Neuron (in vitro differentiated cells): Measurements from ENCODE around the gene SAG.
"Not testable (repeated sequence)": the region's sequence is repeated elsewhere in the genome, so short reads cannot be mapped to it uniquely, and the experiment has no call there.

ENCODE experiments used
- H2AFZ ChIP-seq: one replicate; pipeline ENCODE4 v1.6.1; 2013; ENCODE audit warnings: low read depth, mild to moderate bottlenecking, inconsistent platforms, low read length, moderate library complexity
- H3K27me3 ChIP-seq: one replicate; pipeline ENCODE4 v1.6.1; 2013; ENCODE audit warnings: low read length; ENCODE audit not compliant: insufficient read depth
- H3K36me3 ChIP-seq: one replicate; pipeline ENCODE4 v1.6.1; 2013; ENCODE audit warnings: low read length; ENCODE audit not compliant: insufficient read depth
- H3K4me1 ChIP-seq: one replicate; pipeline ENCODE4 v1.6.1; 2013; ENCODE audit warnings: low read length; ENCODE audit not compliant: insufficient read depth
- H3K4me3 ChIP-seq: 2 replicates; pipeline ENCODE4 v1.5.1; 2013; ENCODE audit warnings: mild to moderate bottlenecking, low read length, moderate library complexity
- H3K9me3 ChIP-seq: one replicate; pipeline ENCODE4 v1.6.1; 2013; ENCODE audit warnings: low read length

The SAG gene

GRCh38 chr2:233325256-233325655 is 17.6 kb downstream of the SAG start:
- Histone ChIP-seq H3K9me3 (no peaks in the 10 kb centered on the region), H3K4me3 (no peak overlapping the region), H3K36me3 (no peaks in the 10 kb centered on the region), H3K27me3 (peaks cover 50% of the 10 kb centered on the region), H2AFZ (no peak overlapping the region), H3K4me1 (peaks cover 10% of the 10 kb centered on the region)

- H2AFZ ChIP-seq: no peak overlapping the region
- H3K4me3 ChIP-seq: no peak overlapping the region
- H3K9me3 ChIP-seq: no peaks in the 10 kb centered on the region
- peaks cover 10% of the 10 kb centered on the region for H3K4me1 ChIP-seq
- peaks cover 45% of the 10 kb centered on the region for H3K27me3 ChIP-seq
- no peaks in the 10 kb centered on the region for H3K36me3 ChIP-seq
Observed at GRCh38 chr2:233325814-233326213, 18.2 kb downstream of the SAG start.

- Histone ChIP-seq H2AFZ (no peak overlapping the region), H3K4me3 (no peak overlapping the region), H3K27me3 (peaks cover 42% of the 10 kb centered on the region), H3K36me3 (no peaks in the 10 kb centered on the region), H3K9me3 (no peaks in the 10 kb centered on the region), H3K4me1 (peaks cover 10% of the 10 kb centered on the region)
Observed at GRCh38 chr2:233326500-233326899, 18.9 kb downstream of the SAG start.

- H3K4me1 ChIP-seq: peaks cover 10% of the 10 kb centered on the region
- no peaks in the 10 kb centered on the region for H3K36me3 ChIP-seq
- H2AFZ ChIP-seq: no peak overlapping the region
- no peak overlapping the region for H3K4me3 ChIP-seq
- no peaks in the 10 kb centered on the region for H3K9me3 ChIP-seq
- H3K27me3 ChIP-seq: peaks cover 52% of the 10 kb centered on the region
Observed at GRCh38 chr2:233328922-233329321, 21.3 kb downstream of the SAG start.

- H3K27me3 ChIP-seq: peaks cover 54% of the 10 kb centered on the region
Observed at GRCh38 chr2:233329489-233330135, 22.0 kb downstream of the SAG start.

GRCh38 chr2:233331536-233331935 is 23.9 kb downstream of the SAG start:
- no peak overlapping the region for H2AFZ ChIP-seq
- H3K4me3 ChIP-seq: no peak overlapping the region
- peaks cover 55% of the 10 kb centered on the region for H3K27me3 ChIP-seq
- H3K36me3 ChIP-seq: no peaks in the 10 kb centered on the region
- peaks cover 10% of the 10 kb centered on the region for H3K4me1 ChIP-seq
- H3K9me3 ChIP-seq: peaks cover under 1% of the 10 kb centered on the region

More at GRCh38 chr2:233329489-233330135, 22.0 kb downstream of the SAG start:
- Histone ChIP-seq H3K9me3 (no peaks in the 10 kb centered on the region), H3K4me1 (peaks cover 10% of the 10 kb centered on the region), H3K36me3 (no peaks in the 10 kb centered on the region), H2AFZ (no peak overlapping the region), H3K4me3 (no peak overlapping the region)

- Histone ChIP-seq H3K27me3 (peaks cover 50% of the 10 kb centered on the region), H3K9me3 (peaks cover 2% of the 10 kb centered on the region), H2AFZ (no peak overlapping the region), H3K4me1 (peaks cover 10% of the 10 kb centered on the region), H3K4me3 (no peak overlapping the region), H3K36me3 (no peaks in the 10 kb centered on the region)
Observed at GRCh38 chr2:233332125-233332524, 24.5 kb downstream of the SAG start.

GRCh38 chr2:233334915-233335314 is 27.3 kb downstream of the SAG start:
- Histone ChIP-seq H3K9me3 (peaks cover 3% of the 10 kb centered on the region), H2AFZ (no peak overlapping the region), H3K4me1 (peaks cover 3% of the 10 kb centered on the region), H3K36me3 (no peaks in the 10 kb centered on the region), H3K4me3 (no peak overlapping the region), H3K27me3 (peaks cover 61% of the 10 kb centered on the region)

GRCh38 chr2:233336091-233336490 is 28.5 kb downstream of the SAG start:
- peaks cover 61% of the 10 kb centered on the region for H3K27me3 ChIP-seq
- H3K4me3 ChIP-seq, H3K36me3 ChIP-seq, H2AFZ ChIP-seq, H3K9me3 ChIP-seq, H3K4me1 ChIP-seq: not testable (repeated sequence)

- H2AFZ ChIP-seq: no peak overlapping the region
- H3K4me3 ChIP-seq: no peak overlapping the region
- H3K36me3 ChIP-seq: no peaks in the 10 kb centered on the region
- no peaks in the 10 kb centered on the region for H3K4me1 ChIP-seq
- peaks cover 56% of the 10 kb centered on the region for H3K27me3 ChIP-seq
- peaks cover 7% of the 10 kb centered on the region for H3K9me3 ChIP-seq
Observed at GRCh38 chr2:233336541-233336940, 28.9 kb downstream of the SAG start.

- Histone ChIP-seq H3K4me3 (no peak overlapping the region), H3K36me3 (no peaks in the 10 kb centered on the region), H3K27me3 (peaks cover 47% of the 10 kb centered on the region), H3K9me3 (peaks cover 7% of the 10 kb centered on the region), H2AFZ (no peak overlapping the region), H3K4me1 (no peaks in the 10 kb centered on the region)
Observed at GRCh38 chr2:233338046-233338445, 30.4 kb downstream of the SAG start.

- no peak overlapping the region for H3K4me3 ChIP-seq
- no peak overlapping the region for H2AFZ ChIP-seq
- peaks cover 40% of the 10 kb centered on the region for H3K27me3 ChIP-seq
- H3K36me3 ChIP-seq: no peaks in the 10 kb centered on the region
- H3K4me1 ChIP-seq: no peaks in the 10 kb centered on the region
- H3K9me3 ChIP-seq: peaks cover 7% of the 10 kb centered on the region
Observed at GRCh38 chr2:233338812-233339368, 31.3 kb downstream of the SAG start.

- no peak overlapping the region for H3K4me3 ChIP-seq
- H2AFZ ChIP-seq: no peak overlapping the region
- no peaks in the 10 kb centered on the region for H3K4me1 ChIP-seq
- peaks cover 7% of the 10 kb centered on the region for H3K9me3 ChIP-seq
- peaks cover 34% of the 10 kb centered on the region for H3K27me3 ChIP-seq
- no peaks in the 10 kb centered on the region for H3K36me3 ChIP-seq
Observed at GRCh38 chr2:233339427-233339826, 31.8 kb downstream of the SAG start.

- Histone ChIP-seq H3K9me3 (peaks cover 7% of the 10 kb centered on the region), H3K36me3 (no peaks in the 10 kb centered on the region), H3K4me1 (no peaks in the 10 kb centered on the region), H3K4me3 (no peak overlapping the region), H2AFZ (no peak overlapping the region), H3K27me3 (peaks cover 22% of the 10 kb centered on the region)
Observed at GRCh38 chr2:233341296-233341695, 33.7 kb downstream of the SAG start.
